ENCODE measurements around the gene PRDM2.

Gene PRDM2

GRCh38 chr1:13760921-13761320, 60.9 kb downstream of the PRDM2 start:
- Histone ChIP-seq H3K9ac (ENCODE audit: low read length) (no peak overlapping the region), H2BK12ac (ENCODE audit: low read length) (no peak overlapping the region), H3K27me3 (ENCODE audit: insufficient read depth, low read length) (no peaks in the 10 kb centered on the region), H3K18ac (ENCODE audit: low read length) (no peak overlapping the region), H3K23ac (ENCODE audit: low read length) (no peak overlapping the region), H3K79me1 (ENCODE audit: low read length) (peaks cover 2% of the 10 kb centered on the region), H3K4me1 (ENCODE audit: control insufficient read depth in 1 of 2, insufficient read depth in 2 of 2, low read length in 2 of 2) (peaks cover 6 to 19% of the 10 kb centered on the region in 2 experiments), H2BK120ac (ENCODE audit: insufficient read depth, low read length, poor library complexity) (no peak overlapping the region), H3K79me2 (ENCODE audit: control insufficient read depth, insufficient read depth, low read length, poor library complexity) (peaks cover 10% of the 10 kb centered on the region), H2AK5ac (ENCODE audit: low read length) (no peak overlapping the region), H3K4me3 (ENCODE audit: low read depth, low read length) (no peak overlapping the region), H4K12ac (ENCODE audit: low read depth, low read length) (no peak overlapping the region), H3K36me3 (ENCODE audit: control insufficient read depth in 1 of 2, insufficient read depth in 2 of 2, low read length in 2 of 2) (no peaks in the 10 kb centered on the region), H2BK5ac (ENCODE audit: low read depth, low read length, poor library complexity) (no peak overlapping the region), H2AFZ (ENCODE audit: insufficient read depth, low read length, poor library complexity) (no peak overlapping the region), H3K14ac (ENCODE audit: low read length) (no peak overlapping the region), H3K4ac (ENCODE audit: low read depth, low read length) (peak overlapping the region; percentile 93), H4K91ac (ENCODE audit: low read depth, low read length) (no peak overlapping the region), H3K27ac (ENCODE audit: low read depth, low read length) (no peak overlapping the region), H4K8ac (ENCODE audit: low read depth, low read length) (no peak overlapping the region), H3K4me2 (ENCODE audit: low read length) (no peak overlapping the region), H3K9me3 (ENCODE audit: insufficient read depth, low read depth, low read length) (no peaks in the 10 kb centered on the region)
- WGBS (ENCODE audit: extremely low coverage, insufficient coverage, insufficient read length) = no CpG with 5 or more reads among the region's 5 CpGs
- no peak for DNase-seq

- Histone ChIP-seq H3K27me3 (ENCODE audit: insufficient read depth, low read length) (no peaks in the 10 kb centered on the region), H4K8ac (ENCODE audit: low read depth, low read length) (no peak overlapping the region), H3K14ac (ENCODE audit: low read length) (no peak overlapping the region), H3K9me3 (ENCODE audit: insufficient read depth, low read depth, low read length) (no peaks in the 10 kb centered on the region), H3K4ac (ENCODE audit: low read depth, low read length) (peak overlapping the region; percentile 17), H2BK5ac (ENCODE audit: low read depth, low read length, poor library complexity) (no peak overlapping the region), H3K9ac (ENCODE audit: low read length) (no peak overlapping the region), H3K4me2 (ENCODE audit: low read length) (no peak overlapping the region), H3K79me1 (ENCODE audit: low read length) (peaks cover 2% of the 10 kb centered on the region), H2BK120ac (ENCODE audit: insufficient read depth, low read length, poor library complexity) (no peak overlapping the region), H4K12ac (ENCODE audit: low read depth, low read length) (no peak overlapping the region), H2AK5ac (ENCODE audit: low read length) (no peak overlapping the region), H3K18ac (ENCODE audit: low read length) (no peak overlapping the region), H3K36me3 (ENCODE audit: control insufficient read depth in 1 of 2, insufficient read depth in 2 of 2, low read length in 2 of 2) (no peaks in the 10 kb centered on the region), H4K91ac (ENCODE audit: low read depth, low read length) (no peak overlapping the region), H3K27ac (ENCODE audit: low read depth, low read length) (no peak overlapping the region), H2AFZ (ENCODE audit: insufficient read depth, low read length, poor library complexity) (no peak overlapping the region), H2BK12ac (ENCODE audit: low read length) (no peak overlapping the region), H3K23ac (ENCODE audit: low read length) (no peak overlapping the region), H3K79me2 (ENCODE audit: control insufficient read depth, insufficient read depth, low read length, poor library complexity) (peaks cover 11% of the 10 kb centered on the region), H3K4me1 (ENCODE audit: control insufficient read depth in 1 of 2, insufficient read depth in 2 of 2, low read length in 2 of 2) (peaks cover 6 to 23% of the 10 kb centered on the region in 2 experiments), H3K4me3 (ENCODE audit: low read depth, low read length) (no peak overlapping the region)
- no CpG with 5 or more reads among the region's 9 CpGs for WGBS (ENCODE audit: extremely low coverage, insufficient coverage, insufficient read length)
- DNase-seq = no peak
These were observed 61.9 kb downstream of the PRDM2 start for GRCh38 chr1:13761883-13762282.

- no peak overlapping the region for H3K9ac ChIP-seq (ENCODE audit: low read length)
- no peak for DNase-seq
- WGBS (ENCODE audit: extremely low coverage, insufficient coverage, insufficient read length) = no CpG with 5 or more reads among the region's 8 CpGs
- no peak overlapping the region for H4K12ac ChIP-seq (ENCODE audit: low read depth, low read length)
- H3K36me3 ChIP-seq (ENCODE audit: control insufficient read depth in 1 of 2, insufficient read depth in 2 of 2, low read length in 2 of 2) = no peaks in the 10 kb centered on the region
- peaks cover 6 to 23% of the 10 kb centered on the region in 2 experiments for H3K4me1 ChIP-seq (ENCODE audit: control insufficient read depth in 1 of 2, insufficient read depth in 2 of 2, low read length in 2 of 2)
- H3K18ac ChIP-seq (ENCODE audit: low read length) = no peak overlapping the region
- H3K27me3 ChIP-seq (ENCODE audit: insufficient read depth, low read length) = no peaks in the 10 kb centered on the region
- no peak overlapping the region for H3K4me3 ChIP-seq (ENCODE audit: low read depth, low read length)
- no peak overlapping the region for H2AFZ ChIP-seq (ENCODE audit: insufficient read depth, low read length, poor library complexity)
- H3K9me3 ChIP-seq (ENCODE audit: insufficient read depth, low read depth, low read length) = no peaks in the 10 kb centered on the region
- H3K14ac ChIP-seq (ENCODE audit: low read length) = no peak overlapping the region
- H3K27ac ChIP-seq (ENCODE audit: low read depth, low read length) = no peak overlapping the region
- H2BK12ac ChIP-seq (ENCODE audit: low read length) = no peak overlapping the region
- H4K8ac ChIP-seq (ENCODE audit: low read depth, low read length) = no peak overlapping the region
- H3K79me1 ChIP-seq (ENCODE audit: low read length) = peaks cover 2% of the 10 kb centered on the region
- H4K91ac ChIP-seq (ENCODE audit: low read depth, low read length) = no peak overlapping the region
- H3K23ac ChIP-seq (ENCODE audit: low read length) = no peak overlapping the region
- no peak overlapping the region for H2BK120ac ChIP-seq (ENCODE audit: insufficient read depth, low read length, poor library complexity)
- H2AK5ac ChIP-seq (ENCODE audit: low read length) = no peak overlapping the region
- H2BK5ac ChIP-seq (ENCODE audit: low read depth, low read length, poor library complexity) = no peak overlapping the region
- no peak overlapping the region for H3K4me2 ChIP-seq (ENCODE audit: low read length)
- peak overlapping the region; percentile 17 for H3K4ac ChIP-seq (ENCODE audit: low read depth, low read length)
- H3K79me2 ChIP-seq (ENCODE audit: control insufficient read depth, insufficient read depth, low read length, poor library complexity) = peaks cover 15% of the 10 kb centered on the region
These were observed 62.7 kb downstream of the PRDM2 start for GRCh38 chr1:13762642-13763041.

- Histone ChIP-seq H2BK5ac (ENCODE audit: low read depth, low read length, poor library complexity) (no peak overlapping the region), H3K18ac (ENCODE audit: low read length) (no peak overlapping the region), H2AFZ (ENCODE audit: insufficient read depth, low read length, poor library complexity) (no peak overlapping the region), H2BK120ac (ENCODE audit: insufficient read depth, low read length, poor library complexity) (no peak overlapping the region), H3K27me3 (ENCODE audit: insufficient read depth, low read length) (no peaks in the 10 kb centered on the region), H3K79me1 (ENCODE audit: low read length) (no peaks in the 10 kb centered on the region), H3K36me3 (ENCODE audit: control insufficient read depth in 1 of 2, insufficient read depth in 2 of 2, low read length in 2 of 2) (no peaks in the 10 kb centered on the region), H3K79me2 (ENCODE audit: control insufficient read depth, insufficient read depth, low read length, poor library complexity) (peaks cover 15% of the 10 kb centered on the region), H4K91ac (ENCODE audit: low read depth, low read length) (no peak overlapping the region), H3K14ac (ENCODE audit: low read length) (no peak overlapping the region), H3K9me3 (ENCODE audit: insufficient read depth, low read depth, low read length) (no peaks in the 10 kb centered on the region), H3K4ac (ENCODE audit: low read depth, low read length) (no peak overlapping the region), H3K27ac (ENCODE audit: low read depth, low read length) (no peak overlapping the region), H3K9ac (ENCODE audit: low read length) (no peak overlapping the region), H4K8ac (ENCODE audit: low read depth, low read length) (no peak overlapping the region), H2BK12ac (ENCODE audit: low read length) (no peak overlapping the region), H3K4me2 (ENCODE audit: low read length) (no peak overlapping the region), H2AK5ac (ENCODE audit: low read length) (no peak overlapping the region), H3K23ac (ENCODE audit: low read length) (no peak overlapping the region), H4K12ac (ENCODE audit: low read depth, low read length) (no peak overlapping the region), H3K4me1 (ENCODE audit: control insufficient read depth in 1 of 2, insufficient read depth in 2 of 2, low read length in 2 of 2) (peaks cover 6 to 23% of the 10 kb centered on the region in 2 experiments), H3K4me3 (ENCODE audit: low read depth, low read length) (no peak overlapping the region)
- no peak for DNase-seq
- 100% methylated on average over 1 of the region's 2 CpGs for WGBS (ENCODE audit: extremely low coverage, insufficient coverage, insufficient read length)
These were observed 63.2 kb downstream of the PRDM2 start for GRCh38 chr1:13763222-13763621.
